ENCODE data around the gene CCDC61.

The CCDC61 gene

DNA sequence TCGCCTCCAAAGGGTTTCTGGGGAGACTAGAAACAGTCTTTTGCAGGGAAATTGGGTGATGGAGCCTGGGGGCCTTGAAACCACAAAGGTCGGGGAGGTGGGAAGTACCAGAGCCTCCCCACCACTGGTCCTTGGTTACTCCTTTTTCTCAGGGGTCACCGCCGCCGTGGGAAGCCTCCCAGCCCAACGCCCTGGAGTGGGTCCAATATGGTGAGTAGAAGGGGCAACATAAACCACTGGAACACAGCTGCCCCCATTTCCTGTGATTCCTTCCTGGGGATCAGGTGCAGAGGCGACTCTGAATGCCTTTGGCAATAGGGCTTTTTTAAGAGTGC lies 21.8 kb downstream of the CCDC61 start:
- Histone ChIP-seq H3K4me3 (ENCODE audit: extremely low read depth, insufficient read depth, low read length, poor library complexity, severe bottlenecking) (no peak overlapping the region), H3K4me1 (ENCODE audit: control insufficient read depth, insufficient read depth, low read length, poor library complexity, severe bottlenecking) (no peaks in the 10 kb centered on the region), H3K36me3 (ENCODE audit: control insufficient read depth, insufficient read depth, low read length) (peaks cover 6% of the 10 kb centered on the region), H3K9me3 (ENCODE audit: control insufficient read depth, low read length) (no peaks in the 10 kb centered on the region), H3K27ac (ENCODE audit: low read depth, low read length, severe bottlenecking) (no peak overlapping the region)
- 73 to 78% methylated on average over 5 to 7 of the region's 7 CpGs for WGBS, 2 experiments (ENCODE audit: insufficient coverage in 2 of 2)

GRCh38 chr19:46017874-46018675 lies 22.8 kb downstream of the CCDC61 start:
- Histone ChIP-seq H3K9me3 (ENCODE audit: control insufficient read depth, low read length) (no peaks in the 10 kb centered on the region), H3K4me1 (ENCODE audit: control insufficient read depth, insufficient read depth, low read length, poor library complexity, severe bottlenecking) (no peaks in the 10 kb centered on the region), H3K4me3 (ENCODE audit: extremely low read depth, insufficient read depth, low read length, poor library complexity, severe bottlenecking) (no peak overlapping the region), H3K27ac (ENCODE audit: low read depth, low read length, severe bottlenecking) (no peak overlapping the region), H3K36me3 (ENCODE audit: control insufficient read depth, insufficient read depth, low read length) (peaks cover 6% of the 10 kb centered on the region)
- 95 to 97% methylated on average over 6 to 8 of the region's 15 CpGs for WGBS, 2 experiments (ENCODE audit: insufficient coverage in 2 of 2)

DNA sequence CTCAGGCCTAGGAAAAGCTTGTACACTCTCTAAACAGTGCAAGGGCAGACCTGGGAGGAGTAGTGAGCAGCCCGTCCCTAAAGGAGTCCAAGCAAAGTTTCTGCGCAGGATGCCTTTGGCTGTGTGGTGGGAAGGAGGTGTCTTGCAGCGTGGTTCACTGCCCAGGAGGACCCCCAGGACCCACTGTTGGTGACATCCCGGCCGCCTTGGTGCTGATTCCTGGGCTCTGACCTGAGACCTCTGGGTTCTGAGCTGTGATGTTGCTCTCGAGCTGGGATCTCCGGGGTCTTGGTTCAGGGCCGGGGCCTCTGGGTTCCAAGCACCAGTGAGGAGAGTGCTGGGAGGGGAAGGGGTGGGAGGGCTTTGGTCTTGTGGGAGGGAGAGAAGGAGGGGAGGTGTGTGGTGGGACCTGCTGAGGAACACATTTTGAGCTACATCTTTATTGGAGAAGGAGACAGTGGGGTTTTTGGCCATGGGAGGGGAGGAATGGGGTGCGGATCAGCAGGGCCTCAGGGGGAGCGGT lies 23.5 kb downstream of the CCDC61 start:
- Histone ChIP-seq H3K4me3 (ENCODE audit: extremely low read depth, insufficient read depth, low read length, poor library complexity, severe bottlenecking) (no peak overlapping the region), H3K4me1 (ENCODE audit: control insufficient read depth, insufficient read depth, low read length, poor library complexity, severe bottlenecking) (no peaks in the 10 kb centered on the region), H3K9me3 (ENCODE audit: control insufficient read depth, low read length) (no peaks in the 10 kb centered on the region), H3K27ac (ENCODE audit: low read depth, low read length, severe bottlenecking) (no peak overlapping the region), H3K36me3 (ENCODE audit: control insufficient read depth, insufficient read depth, low read length) (peaks cover 6% of the 10 kb centered on the region)
- WGBS, 2 experiments (ENCODE audit: insufficient coverage in 2 of 2): 90 to 94% methylated on average over 6 to 10 of the region's 10 CpGs

DNA sequence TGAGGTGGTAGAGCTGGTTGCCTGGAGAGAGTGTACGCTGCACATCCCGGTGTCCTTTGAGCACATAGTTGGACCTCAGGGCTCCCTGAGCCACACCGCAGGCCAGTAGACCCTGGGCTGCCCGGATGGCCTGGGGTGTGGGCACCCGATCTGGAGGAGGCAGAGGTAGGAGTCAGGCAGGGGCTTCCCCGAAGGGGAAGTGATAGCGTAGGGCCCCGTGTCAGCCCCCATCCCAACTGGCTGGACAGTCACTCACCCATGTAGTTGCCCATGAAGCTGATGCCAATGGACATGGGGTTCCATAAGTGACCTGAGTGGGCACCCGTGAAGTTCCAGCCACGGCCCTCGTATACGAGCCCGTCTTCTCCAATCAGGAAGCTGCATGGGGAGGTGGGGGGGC lies 24.0 kb downstream of the CCDC61 start:
- H3K36me3 ChIP-seq (ENCODE audit: control insufficient read depth, insufficient read depth, low read length): peaks cover 6% of the 10 kb centered on the region
- H3K9me3 ChIP-seq (ENCODE audit: control insufficient read depth, low read length): no peaks in the 10 kb centered on the region
- H3K4me1 ChIP-seq (ENCODE audit: control insufficient read depth, insufficient read depth, low read length, poor library complexity, severe bottlenecking): no peaks in the 10 kb centered on the region
- no peak overlapping the region for H3K4me3 ChIP-seq (ENCODE audit: extremely low read depth, insufficient read depth, low read length, poor library complexity, severe bottlenecking)
- H3K27ac ChIP-seq (ENCODE audit: low read depth, low read length, severe bottlenecking): no peak overlapping the region
- 93 to 95% methylated on average over 8 of the region's 13 CpGs for WGBS, 2 experiments (ENCODE audit: insufficient coverage in 2 of 2)

DNA sequence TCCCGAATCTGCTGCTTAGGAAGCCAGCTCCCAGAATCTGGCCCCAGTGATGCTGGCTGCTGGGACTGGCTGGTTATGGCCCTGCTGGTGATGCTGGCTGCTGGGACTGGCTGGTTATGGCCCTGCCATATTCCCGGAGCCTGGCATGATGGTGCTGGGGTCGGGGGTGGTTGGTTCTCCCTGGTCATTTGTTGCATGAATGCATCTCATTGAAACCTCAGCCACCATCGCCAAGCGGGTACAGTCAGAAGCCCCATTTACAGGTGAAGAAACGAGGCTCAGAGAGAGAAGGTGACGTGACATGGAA lies 25.5 kb downstream of the CCDC61 start:
- Histone ChIP-seq H3K4me1 (ENCODE audit: control insufficient read depth, insufficient read depth, low read length, poor library complexity, severe bottlenecking) (no peaks in the 10 kb centered on the region), H3K4me3 (ENCODE audit: extremely low read depth, insufficient read depth, low read length, poor library complexity, severe bottlenecking) (no peak overlapping the region), H3K27ac (ENCODE audit: low read depth, low read length, severe bottlenecking) (no peak overlapping the region), H3K36me3 (ENCODE audit: control insufficient read depth, insufficient read depth, low read length) (peaks cover 6% of the 10 kb centered on the region), H3K9me3 (ENCODE audit: control insufficient read depth, low read length) (no peaks in the 10 kb centered on the region)
- 91 to 92% methylated on average over 5 to 7 of the region's 7 CpGs for WGBS, 2 experiments (ENCODE audit: insufficient coverage in 2 of 2)

DNA sequence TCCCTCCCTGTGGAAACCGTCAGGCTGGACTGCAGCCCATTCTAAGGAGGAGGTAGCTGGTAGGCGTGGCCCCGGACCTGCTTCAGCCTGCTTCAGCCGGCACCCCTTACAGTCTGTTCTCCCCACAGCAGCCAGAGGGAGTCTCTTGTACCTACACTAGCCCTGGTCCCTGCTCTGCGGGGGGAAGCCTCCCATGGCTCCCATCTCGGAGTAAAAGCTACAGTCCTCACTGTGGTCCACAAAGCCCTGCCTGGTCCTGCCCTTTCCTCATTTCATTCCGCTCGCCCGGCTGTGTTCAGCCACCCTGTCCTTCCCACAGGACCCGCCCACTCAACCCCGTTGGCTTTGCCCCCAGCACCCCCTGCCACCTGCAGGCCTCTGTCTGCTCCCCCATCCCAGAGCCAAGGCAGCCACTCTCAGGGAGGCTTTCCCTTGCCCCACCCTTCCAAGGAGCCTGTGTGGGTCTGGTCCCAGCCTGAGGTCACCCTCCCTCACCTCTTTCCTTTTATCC lies 26.3 kb downstream of the CCDC61 start:
- Histone ChIP-seq H3K4me1 (ENCODE audit: control insufficient read depth, insufficient read depth, low read length, poor library complexity, severe bottlenecking) (no peaks in the 10 kb centered on the region), H3K36me3 (ENCODE audit: control insufficient read depth, insufficient read depth, low read length) (peaks cover 6% of the 10 kb centered on the region), H3K9me3 (ENCODE audit: control insufficient read depth, low read length) (no peaks in the 10 kb centered on the region), H3K4me3 (ENCODE audit: extremely low read depth, insufficient read depth, low read length, poor library complexity, severe bottlenecking) (no peak overlapping the region), H3K27ac (ENCODE audit: low read depth, low read length, severe bottlenecking) (no peak overlapping the region)
- WGBS, 2 experiments (ENCODE audit: insufficient coverage in 2 of 2): 90% methylated on average over 6 to 10 of the region's 11 CpGs

DNA sequence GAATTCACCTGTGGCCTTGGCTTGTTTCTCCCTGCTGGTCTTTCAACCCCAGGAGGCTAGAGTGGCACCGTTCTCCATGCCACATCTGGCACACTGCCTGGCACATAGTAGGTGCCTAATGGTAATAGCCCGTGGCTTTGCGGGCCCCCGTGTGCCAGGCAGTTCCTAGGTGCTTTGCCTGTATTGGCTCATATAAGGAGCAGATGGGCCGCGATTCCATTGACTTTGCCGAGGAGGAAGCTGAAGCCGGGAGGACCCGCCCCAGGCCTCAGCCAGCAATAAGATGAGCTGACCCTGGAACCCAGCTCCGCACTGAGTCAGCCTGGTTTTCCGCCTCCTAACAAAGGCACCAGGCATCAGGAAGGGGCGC lies 26.8 kb downstream of the CCDC61 start:
- no peak overlapping the region for H3K4me3 ChIP-seq (ENCODE audit: extremely low read depth, insufficient read depth, low read length, poor library complexity, severe bottlenecking)
- no peaks in the 10 kb centered on the region for H3K9me3 ChIP-seq (ENCODE audit: control insufficient read depth, low read length)
- no peaks in the 10 kb centered on the region for H3K4me1 ChIP-seq (ENCODE audit: control insufficient read depth, insufficient read depth, low read length, poor library complexity, severe bottlenecking)
- WGBS, 2 experiments (ENCODE audit: insufficient coverage in 2 of 2): 87 to 93% methylated on average over 12 of the region's 12 CpGs
- H3K36me3 ChIP-seq (ENCODE audit: control insufficient read depth, insufficient read depth, low read length): peaks cover 6% of the 10 kb centered on the region
- H3K27ac ChIP-seq (ENCODE audit: low read depth, low read length, severe bottlenecking): no peak overlapping the region

DNA sequence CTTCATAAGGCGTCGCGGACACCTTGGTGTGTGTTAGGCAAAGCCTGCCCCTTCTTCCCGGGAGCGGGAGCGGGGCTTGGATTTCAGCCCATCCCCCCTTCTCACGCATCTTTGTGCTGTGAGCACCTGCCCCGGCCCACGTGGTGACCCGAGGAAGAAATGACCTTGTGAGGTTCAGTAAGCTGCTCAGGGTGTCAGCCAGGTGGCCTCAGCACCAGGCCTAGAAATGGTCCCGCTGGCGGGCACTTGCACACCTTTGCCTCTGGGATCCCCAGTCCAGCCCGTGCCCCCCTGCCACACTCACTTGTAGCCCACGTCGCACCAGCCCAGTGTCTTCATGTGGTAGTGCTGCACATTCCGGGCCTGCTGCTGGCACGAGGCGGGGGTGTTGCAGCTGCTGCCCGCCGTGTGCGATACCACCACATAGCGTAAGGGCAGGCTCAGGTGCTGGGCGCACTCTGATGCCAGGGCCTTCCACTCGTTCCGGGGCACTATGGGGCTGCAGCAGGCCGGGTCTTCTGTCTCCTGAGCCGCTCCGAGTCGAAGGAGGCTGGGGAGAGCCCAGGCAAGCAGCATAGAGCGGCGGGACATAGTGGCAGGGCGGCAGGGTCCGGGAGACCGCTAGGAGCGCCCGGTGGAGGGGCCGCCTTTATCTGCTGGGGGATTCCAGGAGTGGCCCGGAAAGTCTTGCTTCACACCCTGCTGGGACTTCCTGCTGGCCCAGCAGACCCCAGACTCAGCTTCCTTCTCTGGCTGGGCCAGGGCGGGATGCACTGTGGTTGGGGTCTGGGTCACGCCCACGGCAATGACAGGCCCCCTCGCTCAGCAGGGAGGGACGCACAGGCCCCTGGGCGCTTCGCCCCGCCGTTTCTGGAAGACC lies 27.4 kb downstream of the CCDC61 start, which contains the start of gene PGLYRP1:
Gene PGLYRP1, minus strand, starts transcription at position 623 of the 880 bp plus-strand sequence. Its CDS starts 32 bp downstream, at position 591.
- no peaks in the 10 kb centered on the region for H3K9me3 ChIP-seq (ENCODE audit: control insufficient read depth, low read length)
- peaks cover 6% of the 10 kb centered on the region for H3K36me3 ChIP-seq (ENCODE audit: control insufficient read depth, insufficient read depth, low read length)
- H3K4me1 ChIP-seq (ENCODE audit: control insufficient read depth, insufficient read depth, low read length, poor library complexity, severe bottlenecking): no peaks in the 10 kb centered on the region
- no peak within 1 kb of the TSS for H3K27ac ChIP-seq (ENCODE audit: low read depth, low read length, severe bottlenecking)
- WGBS, 2 experiments (ENCODE audit: insufficient coverage in 2 of 2): 87 to 91% methylated on average over 43 to 46 of the region's 47 CpGs
- H3K4me3 ChIP-seq (ENCODE audit: extremely low read depth, insufficient read depth, low read length, poor library complexity, severe bottlenecking): no peak within 1 kb of the TSS

GRCh38 chr19:46023311-46023779 lies 28.1 kb downstream of the CCDC61 start:
- WGBS, 2 experiments (ENCODE audit: insufficient coverage in 2 of 2): 93 to 95% methylated on average over 9 to 11 of the region's 11 CpGs
- H3K9me3 ChIP-seq (ENCODE audit: control insufficient read depth, low read length): no peaks in the 10 kb centered on the region
- no peaks in the 10 kb centered on the region for H3K36me3 ChIP-seq (ENCODE audit: control insufficient read depth, insufficient read depth, low read length)

GRCh38 chr19:46025835-46026234 lies 30.6 kb downstream of the CCDC61 start:
- 100% methylated on average over 2 of the region's 3 CpGs; no CpG with 5 or more reads in 1 of the 2 experiments for WGBS, 2 experiments (ENCODE audit: insufficient coverage in 2 of 2)
- H3K27ac ChIP-seq (ENCODE audit: low read depth, low read length, severe bottlenecking): no peak overlapping the region
- no peak overlapping the region for H3K4me3 ChIP-seq (ENCODE audit: extremely low read depth, insufficient read depth, low read length, poor library complexity, severe bottlenecking)
- no peaks in the 10 kb centered on the region for H3K36me3 ChIP-seq (ENCODE audit: control insufficient read depth, insufficient read depth, low read length)
- no peaks in the 10 kb centered on the region for H3K9me3 ChIP-seq (ENCODE audit: control insufficient read depth, low read length)
- H3K4me1 ChIP-seq (ENCODE audit: control insufficient read depth, insufficient read depth, low read length, poor library complexity, severe bottlenecking): peaks cover 3% of the 10 kb centered on the region

More at GRCh38 chr19:46023311-46023779, 28.1 kb downstream of the CCDC61 start:
- H3K4me3 ChIP-seq (ENCODE audit: extremely low read depth, insufficient read depth, low read length, poor library complexity, severe bottlenecking): no peak overlapping the region
- H3K27ac ChIP-seq (ENCODE audit: low read depth, low read length, severe bottlenecking): no peak overlapping the region
- H3K4me1 ChIP-seq (ENCODE audit: control insufficient read depth, insufficient read depth, low read length, poor library complexity, severe bottlenecking): no peaks in the 10 kb centered on the region

Measured in mesodermal cell (in vitro differentiated cells).